Gastroesophageal sphincter (tissue), 3 donors: ENCODE results near the gene NDUFA3.

Experiments
- CTCF ChIP-seq, 4 experiments: fragments of 200-600 bp in 2 of 4; fragments of 450-650 bp in 2 of 4; sonication (generic) in 1 of 4; IDR thresholded peaks; one replicate each; pipeline ENCODE4 v1.5.1; 2017 to 2019; ENCODE audit warnings: antibody characterized with exemption in 4 of 4, mild to moderate bottlenecking in 2 of 4, moderate library complexity in 2 of 4
- POLR2A ChIP-seq, 2 donors: fragments of 450-650 bp; IDR thresholded peaks; one replicate each; pipeline ENCODE4 v1.6.1; 2017; ENCODE audit warnings: antibody characterized with exemption in 2 of 2, mild to moderate bottlenecking in 2 of 2, moderate library complexity in 1 of 2
- POLR2AphosphoS5 ChIP-seq: sonication (generic); formaldehyde crosslinking; IDR thresholded peaks from one replicate; pipeline ENCODE4 v1.6.1; 2017; ENCODE audit warnings: antibody characterized with exemption

DNA sequence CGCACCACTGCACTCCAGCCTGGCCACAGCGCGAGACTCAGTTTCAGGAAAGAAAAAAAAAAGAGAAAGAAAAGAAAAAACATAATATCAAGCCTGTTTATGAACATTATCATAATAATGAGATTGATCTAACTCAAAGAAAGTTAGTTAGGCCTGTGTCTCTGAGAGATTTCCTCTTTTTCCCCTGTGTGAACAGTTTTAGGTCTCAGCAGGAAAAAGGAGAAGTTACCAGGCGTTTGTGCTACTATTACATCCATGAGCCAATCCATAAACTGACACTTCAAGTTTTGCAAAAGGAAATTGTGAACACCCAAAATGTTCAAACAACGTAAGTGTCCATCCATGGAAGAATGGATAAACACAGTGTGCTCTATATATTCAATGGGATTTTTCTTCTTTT lies 25.3 kb upstream of the NDUFA3 start:
- TF ChIP-seq CTCF (IDR thresholded peaks at IDR 0.05) (no peak), POLR2AphosphoS5 (no peak), POLR2A (IDR thresholded peaks at IDR 0.05) (no peak)
